ENCODE data around the gene RPL35A. TPM values are rescaled to one million over a fixed set of nuclear protein-coding genes. Genes with fewer than 3 reads are reported as not detected.

Gene RPL35A
- total and polyA plus RNA-seq, 9 of the 15 experiments (the other 6 are each of a cell fraction or from before 2014, with no cell fraction given) = 1,475 to 2,942 (median 2,367) TPM

- no TSS peak for BruUV-seq (replicated peaks)
- H3K79me2 ChIP-seq (ENCODE audit: control insufficient read depth, insufficient read depth, low read length) = peaks cover 54% of the 10 kb centered on the region
- intact Hi-C loops (cut with micrococcal nuclease) = loop anchor here (10.0 kb wide), 1 partner anchor 218 kb away; the partner anchor contains the start of gene RUBCN
- no peak for FAIRE-seq
- TF ChIP-seq TCF3 (CRISPR knock-in tag; IDR thresholded peaks at IDR 0.05) = 0 out of 2 replicates have a peak, but pooled peaks have one; percentile 2
- peak; percentile 33 to 69; a peak in 3 of 4 replicates for TF ChIP-seq KDM1A (IDR thresholded peaks at IDR 0.05)
- TF ChIP-seq MLLT1 (IDR thresholded peaks at IDR 0.05) = peak in 1 of 2 experiments; percentile 25; a peak in 1 of 4 replicates
- no peak for TF ChIP-seq SMAD2 (IDR thresholded peaks at IDR 0.05; ENCODE audit: low read depth, low read length)
- no peak for TF ChIP-seq ZNF561 (CRISPR knock-in tag; conservative IDR thresholded peaks at IDR 0.05)
- H4K20me1 ChIP-seq (replicated peaks; ENCODE audit: control insufficient read depth, insufficient read depth, low read length) = peaks cover 17% of the 10 kb centered on the region; the same call in 1 of the 2 replicates
- in situ Hi-C loops (cut with MboI) = no loop called here
- no peak for ATAC-seq
- peak overlapping the region; percentile 75 to 99; a peak in 2 of 4 replicates for H3K9ac ChIP-seq (ENCODE audit: insufficient read depth in 1 of 2, low read depth in 2 of 2, low read length in 2 of 2)
- CTCF ChIA-PET (ENCODE audit: low intra/inter-chr PET ratio) = no interaction called here
- H3K4me2 ChIP-seq (ENCODE audit: insufficient read depth, low read length) = peak overlapping the region; percentile 98; the same call in 1 of the 2 replicates
- no peak overlapping the region for H2AFZ ChIP-seq (ENCODE audit: low read depth, low read length)
- 11% methylated on average over 9 of the region's 9 CpGs for WGBS (ENCODE audit: insufficient coverage, low coverage, missing lambda C conversion rate)
- DNase-seq (ENCODE audit: extremely low read depth in 1 of 4, low spot score in 3 of 4) = no peak
- H3K27me3 ChIP-seq (ENCODE audit: control insufficient read depth in 2 of 2, insufficient read depth in 2 of 2, low read length in 2 of 2) = no peaks in the 10 kb centered on the region
- H3K9me3 ChIP-seq (replicated peaks; ENCODE audit: control insufficient read depth, insufficient read depth, low read depth, low read length) = no peaks in the 10 kb centered on the region
- H3K36me3 ChIP-seq (ENCODE audit: control insufficient read depth, insufficient read depth, low read length) = peaks cover 66% of the 10 kb centered on the region
- POLR2A ChIA-PET = interaction anchor here (0.9 to 1.7 kb wide), 3 partner anchors 14 to 40 kb away, joined by 3 to 4 read pairs (median 3); no protein-coding TSS in a partner anchor
- H3K4me3 ChIP-seq = peak overlapping the region; percentile 86
- no peaks in the 10 kb centered on the region for H3K9me1 ChIP-seq (ENCODE audit: control insufficient read depth, insufficient read depth, low read length)
- H3K27ac ChIP-seq (ENCODE audit: extremely low read depth, low read depth, low read length) = peak overlapping the region; percentile 56; the same call in 1 of the 3 replicates
- peaks cover 21 to 30% of the 10 kb centered on the region in 2 experiments; a peak in 4 of 5 replicates for H3K4me1 ChIP-seq (replicated peaks in 1 of 2; ENCODE audit: control insufficient read depth in 2 of 2, insufficient read depth in 2 of 2, low read length in 2 of 2)
These were observed 2.5 kb downstream of the RPL35A start for GRCh38 chr3:197952440-197952839.

Measured in K562 (cell line).